Neural cell (in vitro differentiated cells): ENCODE measurements around the gene LRBA. TPM values are rescaled to one million over a fixed set of nuclear protein-coding genes. Genes with fewer than 3 reads are reported as not detected.

Experiments
- H2AFZ ChIP-seq: fragments of 200-600, 300-800 bp; sonication (generic), shearing (Covaris generic); 2 replicates; pipeline ENCODE4 v1.6.0; 2014; ENCODE audit warnings: low read depth, mild to moderate bottlenecking, antibody characterized with exemption, low read length, moderate library complexity
- H3F3A ChIP-seq: fragments of 200-600 bp; shearing (Covaris generic); 2 replicates; pipeline ENCODE4 v1.6.1; 2016; ENCODE audit warnings: mild to moderate bottlenecking, moderate library complexity, mixed read lengths, antibody characterized with exemption, low read length; ENCODE audit not compliant: insufficient read depth, poor library complexity, severe bottlenecking
- H3K27ac ChIP-seq: fragments of 200-600, 300-800 bp; sonication (generic), shearing (Covaris generic); 2 replicates; pipeline ENCODE4 v1.5.1; 2014; ENCODE audit warnings: mild to moderate bottlenecking, low read length, moderate library complexity
- H3K27me3 ChIP-seq: fragments of 300-800, 200-600 bp; sonication (generic), shearing (Covaris generic); 2 replicates; pipeline ENCODE4 v1.6.0; 2014; ENCODE audit warnings: mild to moderate bottlenecking, low read depth, low read length, moderate library complexity; ENCODE audit not compliant: insufficient read depth
- H3K36me3 ChIP-seq: fragments of 300-800, 200-600 bp; sonication (generic), shearing (Covaris generic); 2 replicates; pipeline ENCODE4 v1.5.1; 2014; ENCODE audit warnings: mild to moderate bottlenecking, antibody characterized with exemption, low read length, moderate library complexity; ENCODE audit not compliant: insufficient read depth
- H3K4me2 ChIP-seq: fragments of 300-800, 200-600 bp; sonication (generic), shearing (Covaris generic); 2 replicates; pipeline ENCODE4 v1.6.0; 2014; ENCODE audit warnings: mild to moderate bottlenecking, low read length
- H3K4me3 ChIP-seq: fragments of 300-800, 200-600 bp; sonication (generic), shearing (Covaris generic); 2 replicates; pipeline ENCODE4 v1.5.1; 2014; ENCODE audit warnings: mild to moderate bottlenecking, low read length, moderate library complexity
- H3K79me2 ChIP-seq: fragments of 200-600 bp; shearing (Covaris generic); replicated peaks from 2 replicates; pipeline ENCODE4 v1.6.0; 2014; ENCODE audit warnings: mild to moderate bottlenecking, low read length, moderate library complexity; ENCODE audit not compliant: insufficient read depth
- H3K9ac ChIP-seq: fragments of 300-800, 200-600 bp; sonication (generic), shearing (Covaris generic); 2 replicates; pipeline ENCODE4 v1.6.1; 2016; ENCODE audit warnings: mild to moderate bottlenecking, low read length, mixed read lengths
- H3K9me2 ChIP-seq: fragments of 200-600 bp; shearing (Covaris generic); 2 replicates; pipeline ENCODE4 v1.6.1; 2016; ENCODE audit warnings: mild to moderate bottlenecking, low read length, mixed read lengths; ENCODE audit not compliant: insufficient read depth
- H3K9me3 ChIP-seq: fragments of 200-600, 300-800 bp; sonication (generic), shearing (Covaris generic); 2 replicates; pipeline ENCODE4 v1.6.1; 2016; ENCODE audit warnings: mild to moderate bottlenecking, mixed run types, low read length, moderate library complexity, mixed read lengths
- H4K20me1 ChIP-seq: fragments of 200-600 bp; shearing (Covaris generic); 2 replicates; pipeline ENCODE4 v1.6.1; 2016; ENCODE audit warnings: mild to moderate bottlenecking, mixed run types; ENCODE audit not compliant: insufficient read depth
- EP300 ChIP-seq: fragments of 450-650 bp; conservative IDR thresholded peaks from 2 replicates; pipeline ENCODE4 v1.6.1; 2014; ENCODE audit warnings: antibody characterized with exemption, mild to moderate bottlenecking, moderate library complexity; ENCODE audit not compliant: poor library complexity, severe bottlenecking
- EZH2 ChIP-seq: fragments of 200-600, 300-800 bp; shearing (Covaris generic), sonication (generic); IDR thresholded peaks from 2 replicates; pipeline ENCODE4 v1.6.1; 2014; ENCODE audit warnings: antibody characterized with exemption, low read length, borderline replicate concordance, mild to moderate bottlenecking; ENCODE audit not compliant: insufficient read depth, poor library complexity, severe bottlenecking
- MXI1 ChIP-seq: fragments of 450-650 bp; conservative IDR thresholded peaks from 2 replicates; pipeline ENCODE4 v1.6.1; 2014; ENCODE audit warnings: antibody characterized with exemption, mild to moderate bottlenecking; ENCODE audit not compliant: poor library complexity, severe bottlenecking
- POLR2AphosphoS5 ChIP-seq: IDR thresholded peaks from 2 replicates; pipeline ENCODE4 v1.6.1; 2012
- RAD21 ChIP-seq: fragments of 450-650 bp; conservative IDR thresholded peaks from 2 replicates; pipeline ENCODE4 v1.6.1; 2014; ENCODE audit warnings: antibody characterized with exemption, mild to moderate bottlenecking, moderate library complexity
- SMC3 ChIP-seq: fragments of 450-650 bp; conservative IDR thresholded peaks from 2 replicates; pipeline ENCODE4 v1.6.1; 2014; ENCODE audit warnings: antibody characterized with exemption, mild to moderate bottlenecking, moderate library complexity; ENCODE audit not compliant: poor library complexity
- TAF1 ChIP-seq: IDR thresholded peaks from 2 replicates; pipeline ENCODE4 v1.6.1; 2012; ENCODE audit warnings: low read depth
- polyA plus RNA-seq: library from polyadenylated mRNA; depleted of rRNA; stranded (reverse); fragments of >200 nt; gene quantifications from 2 replicates; pipeline ENCODE4 v1.2.3, GENCODE V29; 2014
- TF ChIP-seq, protein P1 (sequence below): IDR thresholded peaks from 2 replicates; pipeline ENCODE4 v1.6.1; 2012; ENCODE audit warnings: borderline replicate concordance
- TF ChIP-seq, protein P2 (sequence below): fragments of 450-650 bp; IDR thresholded peaks from 2 replicates; pipeline ENCODE4 v1.5.1; 2014; ENCODE audit warnings: antibody characterized with exemption, mild to moderate bottlenecking, moderate library complexity; ENCODE audit not compliant: poor library complexity, severe bottlenecking

The LRBA gene
- polyA plus RNA-seq, 1 donor from 2014 or later = 7.1 TPM

DNA sequence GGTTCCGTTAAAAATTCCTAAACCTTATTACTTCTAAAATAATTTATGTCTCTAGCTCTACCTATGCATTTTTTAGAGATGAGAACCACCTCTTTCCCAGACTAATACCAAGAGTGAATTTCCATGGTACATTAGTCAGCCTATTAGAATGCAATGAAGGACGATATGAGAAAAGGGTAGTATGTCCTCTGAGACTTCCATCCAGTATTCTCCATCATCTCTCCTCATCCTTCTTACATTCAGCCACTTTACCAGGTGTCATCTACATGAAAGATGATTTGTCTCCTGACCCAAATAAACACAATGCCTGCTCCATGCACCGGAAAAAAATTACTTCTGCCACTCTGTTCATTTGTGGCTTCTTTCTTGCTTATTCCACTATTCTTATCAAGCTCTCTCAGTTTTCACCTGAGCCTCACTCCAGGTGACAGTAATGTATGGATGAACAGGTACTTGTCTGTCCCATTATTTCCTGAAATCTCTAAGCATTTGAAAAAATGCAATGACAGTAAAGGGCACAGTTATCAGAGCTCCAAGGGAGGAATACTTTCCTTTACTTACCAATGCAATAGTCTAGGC, 335.2 kb downstream of the LRBA start:
- Histone ChIP-seq H3K27me3 (no peaks in the 10 kb centered on the region), H3K9me3 (no peaks in the 10 kb centered on the region), H3K4me3 (peak overlapping the region; percentile 19), H3K4me2 (no peak overlapping the region), H2AFZ (no peak overlapping the region), H3K36me3 (no peaks in the 10 kb centered on the region), H3K9me2 (no peaks in the 10 kb centered on the region), H3F3A (no peaks in the 10 kb centered on the region), H3K27ac (peak overlapping the region; percentile 16), H3K9ac (no peak overlapping the region), H4K20me1 (no peaks in the 10 kb centered on the region), H3K79me2 (no peaks in the 10 kb centered on the region)
- TF ChIP-seq POLR2AphosphoS5 = no peak
- TF ChIP-seq MXI1 = no peak
- no peak for TF ChIP-seq TAF1
- no peak for TF ChIP-seq EZH2
- TF ChIP-seq SMC3 = no peak
- TF ChIP-seq EP300 = peak; percentile 47

DNA sequence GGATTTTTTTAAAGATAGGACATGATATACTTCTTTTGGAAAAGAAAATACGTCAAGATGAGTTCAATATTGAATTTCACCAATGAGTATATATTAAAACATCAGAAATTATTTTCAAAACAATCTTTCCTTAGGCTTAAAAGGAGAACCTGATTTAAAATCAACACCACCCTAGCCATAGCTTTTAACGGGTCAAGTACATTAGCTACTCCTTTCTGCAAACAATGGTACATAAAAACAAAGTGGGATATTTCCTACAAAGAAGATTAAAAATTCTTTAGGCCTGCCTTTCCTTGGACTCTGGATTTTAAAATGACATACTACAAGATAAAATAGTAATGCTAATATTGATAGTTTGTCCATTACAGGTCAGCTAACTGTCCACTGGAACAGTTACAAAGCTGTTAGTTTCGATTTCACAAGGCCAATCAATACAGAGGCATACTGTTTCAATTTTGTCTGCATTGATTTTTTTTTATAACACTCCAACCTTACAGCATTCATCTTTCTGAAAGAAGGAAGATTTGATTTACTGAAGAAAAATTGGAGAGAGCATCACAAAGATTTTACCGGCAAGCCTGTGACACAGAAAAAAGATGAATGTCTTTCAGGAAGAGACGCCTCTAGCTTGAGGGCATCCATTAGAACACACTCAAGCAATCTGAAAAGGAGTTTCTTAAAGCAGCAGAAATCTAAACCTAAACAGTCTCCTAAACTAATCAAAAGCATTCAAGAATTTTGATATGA, 335.9 kb downstream of the LRBA start:
- Histone ChIP-seq H2AFZ (no peak overlapping the region), H3K9me3 (no peaks in the 10 kb centered on the region), H3K36me3 (no peaks in the 10 kb centered on the region), H3K9ac (no peak overlapping the region), H3K4me3 (no peak overlapping the region), H3K9me2 (no peaks in the 10 kb centered on the region), H3K79me2 (no peaks in the 10 kb centered on the region), H3K4me2 (no peak overlapping the region), H3K27ac (peak overlapping the region; percentile 16), H3K27me3 (no peaks in the 10 kb centered on the region), H4K20me1 (no peaks in the 10 kb centered on the region), H3F3A (no peaks in the 10 kb centered on the region)
- no peak for TF ChIP-seq EZH2

DNA sequence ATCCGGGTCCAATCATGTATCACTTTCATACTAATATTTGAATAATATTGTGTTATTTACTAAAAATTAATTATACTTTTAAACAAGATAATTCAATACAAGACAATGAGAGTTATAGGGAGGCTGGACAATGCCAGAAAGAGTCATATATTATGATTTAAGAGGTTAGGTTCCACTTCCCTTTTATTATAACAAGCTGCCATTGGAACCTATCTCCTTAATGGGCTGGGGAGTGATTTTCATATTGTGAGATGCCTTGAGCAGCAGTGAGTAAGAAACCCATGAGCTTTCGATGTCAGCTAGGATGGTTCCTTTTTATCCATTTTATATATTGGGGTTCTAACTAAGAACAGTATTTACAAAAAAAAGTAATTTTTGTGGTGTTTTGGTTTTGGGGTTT, 341.3 kb downstream of the LRBA start:
- Histone ChIP-seq H3K79me2 (no peaks in the 10 kb centered on the region), H3K27me3 (no peaks in the 10 kb centered on the region), H3K27ac (no peak overlapping the region), H3K9me3 (no peaks in the 10 kb centered on the region), H3K9me2 (no peaks in the 10 kb centered on the region), H3K9ac (no peak overlapping the region), H3K36me3 (no peaks in the 10 kb centered on the region), H2AFZ (no peak overlapping the region), H3K4me2 (no peak overlapping the region), H3K4me3 (no peak overlapping the region), H3F3A (no peaks in the 10 kb centered on the region), H4K20me1 (no peaks in the 10 kb centered on the region)
- TF ChIP-seq RAD21 (no peak), MXI1 (no peak), EP300 (no peak), TAF1 (no peak), POLR2AphosphoS5 (no peak), EZH2 (no peak), SMC3 (no peak)
- TF ChIP-seq, protein P1, sequence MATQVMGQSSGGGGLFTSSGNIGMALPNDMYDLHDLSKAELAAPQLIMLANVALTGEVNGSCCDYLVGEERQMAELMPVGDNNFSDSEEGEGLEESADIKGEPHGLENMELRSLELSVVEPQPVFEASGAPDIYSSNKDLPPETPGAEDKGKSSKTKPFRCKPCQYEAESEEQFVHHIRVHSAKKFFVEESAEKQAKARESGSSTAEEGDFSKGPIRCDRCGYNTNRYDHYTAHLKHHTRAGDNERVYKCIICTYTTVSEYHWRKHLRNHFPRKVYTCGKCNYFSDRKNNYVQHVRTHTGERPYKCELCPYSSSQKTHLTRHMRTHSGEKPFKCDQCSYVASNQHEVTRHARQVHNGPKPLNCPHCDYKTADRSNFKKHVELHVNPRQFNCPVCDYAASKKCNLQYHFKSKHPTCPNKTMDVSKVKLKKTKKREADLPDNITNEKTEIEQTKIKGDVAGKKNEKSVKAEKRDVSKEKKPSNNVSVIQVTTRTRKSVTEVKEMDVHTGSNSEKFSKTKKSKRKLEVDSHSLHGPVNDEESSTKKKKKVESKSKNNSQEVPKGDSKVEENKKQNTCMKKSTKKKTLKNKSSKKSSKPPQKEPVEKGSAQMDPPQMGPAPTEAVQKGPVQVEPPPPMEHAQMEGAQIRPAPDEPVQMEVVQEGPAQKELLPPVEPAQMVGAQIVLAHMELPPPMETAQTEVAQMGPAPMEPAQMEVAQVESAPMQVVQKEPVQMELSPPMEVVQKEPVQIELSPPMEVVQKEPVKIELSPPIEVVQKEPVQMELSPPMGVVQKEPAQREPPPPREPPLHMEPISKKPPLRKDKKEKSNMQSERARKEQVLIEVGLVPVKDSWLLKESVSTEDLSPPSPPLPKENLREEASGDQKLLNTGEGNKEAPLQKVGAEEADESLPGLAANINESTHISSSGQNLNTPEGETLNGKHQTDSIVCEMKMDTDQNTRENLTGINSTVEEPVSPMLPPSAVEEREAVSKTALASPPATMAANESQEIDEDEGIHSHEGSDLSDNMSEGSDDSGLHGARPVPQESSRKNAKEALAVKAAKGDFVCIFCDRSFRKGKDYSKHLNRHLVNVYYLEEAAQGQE = no peak
- TF ChIP-seq, protein P2, sequence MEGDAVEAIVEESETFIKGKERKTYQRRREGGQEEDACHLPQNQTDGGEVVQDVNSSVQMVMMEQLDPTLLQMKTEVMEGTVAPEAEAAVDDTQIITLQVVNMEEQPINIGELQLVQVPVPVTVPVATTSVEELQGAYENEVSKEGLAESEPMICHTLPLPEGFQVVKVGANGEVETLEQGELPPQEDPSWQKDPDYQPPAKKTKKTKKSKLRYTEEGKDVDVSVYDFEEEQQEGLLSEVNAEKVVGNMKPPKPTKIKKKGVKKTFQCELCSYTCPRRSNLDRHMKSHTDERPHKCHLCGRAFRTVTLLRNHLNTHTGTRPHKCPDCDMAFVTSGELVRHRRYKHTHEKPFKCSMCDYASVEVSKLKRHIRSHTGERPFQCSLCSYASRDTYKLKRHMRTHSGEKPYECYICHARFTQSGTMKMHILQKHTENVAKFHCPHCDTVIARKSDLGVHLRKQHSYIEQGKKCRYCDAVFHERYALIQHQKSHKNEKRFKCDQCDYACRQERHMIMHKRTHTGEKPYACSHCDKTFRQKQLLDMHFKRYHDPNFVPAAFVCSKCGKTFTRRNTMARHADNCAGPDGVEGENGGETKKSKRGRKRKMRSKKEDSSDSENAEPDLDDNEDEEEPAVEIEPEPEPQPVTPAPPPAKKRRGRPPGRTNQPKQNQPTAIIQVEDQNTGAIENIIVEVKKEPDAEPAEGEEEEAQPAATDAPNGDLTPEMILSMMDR = no peak
